ENCODE data around the gene RAF1. TPM values are rescaled to one million over a fixed set of nuclear protein-coding genes. Genes with fewer than 3 reads are reported as not detected.

RAF1 gene
- total RNA-seq = 62.0 and 69.3 TPM in 2 replicates

GRCh38 chr3:12663936-12664908 lies at the start of gene RAF1:
Gene RAF1 (minus strand): TSS chr3:12664117. CDS start chr3:12618721, 45,396 bp downstream.

GRCh38 chr3:12556690-12557472 lies 107.0 kb downstream of the RAF1 start, which contains the start of gene MKRN2:
Gene MKRN2 (plus strand): TSS chr3:12557087. CDS start chr3:12557151, 64 bp downstream.

GRCh38 chr3:12545473-12545791 lies 118.5 kb downstream of the RAF1 start, which contains the start of gene MKRN2OS:
Gene MKRN2OS (minus strand): TSS chr3:12545499. CDS start chr3:12545464, 35 bp downstream.

Other genes starting within 250 kb of the RAF1 start
- gene TSEN2, start 179.6 kb downstream of the RAF1 start, total RNA-seq = 5.8 and 8.5 TPM in 2 replicates
- 1.3 TPM in 1 of 2 replicates, not detected in the other for gene MKRN2OS, start 118.6 kb downstream of the RAF1 start, total RNA-seq
- gene MKRN2, start 107.0 kb downstream of the RAF1 start, total RNA-seq = 28.4 and 33.2 TPM in 2 replicates
- not detected in 2 replicates for gene TMEM40, start 95.1 kb upstream of the RAF1 start, total RNA-seq
- 9.0 and 13.2 TPM in 2 replicates for gene CAND2, start 132.6 kb upstream of the RAF1 start, total RNA-seq
- 529 and 1,124 TPM in 2 replicates for gene RPL32, start 177.4 kb upstream of the RAF1 start, total RNA-seq

Data from mesangial cell (primary cell).